CD4-positive, CD25-positive, alpha-beta regulatory T cell (primary cell): Measurements from ENCODE around the gene TMEM126B. TPM values are rescaled to one million over a fixed set of nuclear protein-coding genes. Genes with fewer than 3 reads are reported as not detected.
"Not testable (repeated sequence)": the region's sequence is repeated elsewhere in the genome, so short reads cannot be mapped to it uniquely, and the experiment has no call there.

Experiments
- ATAC-seq, 2 donors: fragments of 150-1000 bp; cut with Tn5 transposase; one replicate each; pipeline ENCODE4 v1.10.0; 2021; ENCODE audit warnings: low read depth in 2 of 2, moderate number of reproducible peaks in 2 of 2, moderate library complexity in 1 of 2
- DNase-seq, 3 donors: peaks; one replicate each; pipeline versions ENCODE4 v3.0.0 to v3.0.0-alpha.2; 2012 to 2022; ENCODE audit warnings: mixed read lengths in 1 of 3
- H3K27ac ChIP-seq: one replicate; pipeline ENCODE4 v1.7.0; 2013; ENCODE audit warnings: mild to moderate bottlenecking, low read length; ENCODE audit not compliant: insufficient read depth, poor library complexity, severe bottlenecking
- H3K27me3 ChIP-seq: one replicate; pipeline ENCODE4 v1.7.0; 2013; ENCODE audit warnings: low read length; ENCODE audit not compliant: control insufficient read depth, insufficient read depth
- H3K36me3 ChIP-seq: one replicate; pipeline ENCODE4 v1.7.0; 2013; ENCODE audit warnings: mild to moderate bottlenecking, low read length, moderate library complexity; ENCODE audit not compliant: control insufficient read depth, insufficient read depth
- H3K4me1 ChIP-seq: 2 replicates; pipeline ENCODE4 v1.7.0; 2013; ENCODE audit warnings: mild to moderate bottlenecking, low read length; ENCODE audit not compliant: insufficient read depth, control insufficient read depth, poor library complexity, severe bottlenecking
- H3K4me3 ChIP-seq: one replicate; pipeline ENCODE4 v1.7.0; 2013; ENCODE audit warnings: low read depth, mild to moderate bottlenecking, low read length, moderate library complexity
- H3K9me3 ChIP-seq, 2 experiments: 1 replicate in 1 of 2; 2 replicates in 1 of 2; pipeline ENCODE4 v1.7.0; 2013; ENCODE audit warnings: low read length in 2 of 2, mild to moderate bottlenecking in 1 of 2, moderate library complexity in 1 of 2; ENCODE audit not compliant: control insufficient read depth in 2 of 2
- H3K27ac Mint-ChIP-seq, 3 donors: one replicate each; pipeline ENCODE4 v1.8.0; 2020 to 2022; ENCODE audit warnings: mild to moderate bottlenecking in 3 of 3, mixed read lengths in 3 of 3, moderate library complexity in 2 of 3
- H3K27me3 Mint-ChIP-seq: one replicate; pipeline ENCODE4 v1.8.0; 2022; ENCODE audit warnings: mild to moderate bottlenecking, mixed read lengths
- H3K36me3 Mint-ChIP-seq: one replicate; pipeline ENCODE4 v1.8.0; 2020; ENCODE audit warnings: mixed read lengths
- H3K4me1 Mint-ChIP-seq, 4 donors: one replicate each; pipeline ENCODE4 v1.8.0; 2020 to 2022; ENCODE audit warnings: mixed read lengths in 4 of 4, mild to moderate bottlenecking in 1 of 4
- H3K4me3 Mint-ChIP-seq, 4 donors: one replicate each; pipeline ENCODE4 v1.8.0; 2020 to 2022; ENCODE audit warnings: mild to moderate bottlenecking in 4 of 4, mixed read lengths in 4 of 4, moderate library complexity in 3 of 4
- H3K9me3 Mint-ChIP-seq, 7 donors: one replicate each; pipeline ENCODE4 v1.8.0; 2020 to 2022; ENCODE audit warnings: mixed read lengths in 7 of 7, mild to moderate bottlenecking in 3 of 7, moderate library complexity in 2 of 7
- polyA plus RNA-seq, 4 donors: library from polyadenylated mRNA; unstranded; fragments of 300-500 nt; fragmentation: Illumina TruSeq; gene quantifications; one replicate each; pipeline ENCODE4 v1.2.3, GENCODE V29; 2021
- total RNA-seq: library from RNA; stranded (reverse); gene quantifications from one replicate; pipeline ENCODE4 v1.2.3, GENCODE V29; 2022

TMEM126B gene
- total and polyA plus RNA-seq, 5 donors from 2014 or later: 21.7 to 76.7 (median 64.0) TPM

DNA sequence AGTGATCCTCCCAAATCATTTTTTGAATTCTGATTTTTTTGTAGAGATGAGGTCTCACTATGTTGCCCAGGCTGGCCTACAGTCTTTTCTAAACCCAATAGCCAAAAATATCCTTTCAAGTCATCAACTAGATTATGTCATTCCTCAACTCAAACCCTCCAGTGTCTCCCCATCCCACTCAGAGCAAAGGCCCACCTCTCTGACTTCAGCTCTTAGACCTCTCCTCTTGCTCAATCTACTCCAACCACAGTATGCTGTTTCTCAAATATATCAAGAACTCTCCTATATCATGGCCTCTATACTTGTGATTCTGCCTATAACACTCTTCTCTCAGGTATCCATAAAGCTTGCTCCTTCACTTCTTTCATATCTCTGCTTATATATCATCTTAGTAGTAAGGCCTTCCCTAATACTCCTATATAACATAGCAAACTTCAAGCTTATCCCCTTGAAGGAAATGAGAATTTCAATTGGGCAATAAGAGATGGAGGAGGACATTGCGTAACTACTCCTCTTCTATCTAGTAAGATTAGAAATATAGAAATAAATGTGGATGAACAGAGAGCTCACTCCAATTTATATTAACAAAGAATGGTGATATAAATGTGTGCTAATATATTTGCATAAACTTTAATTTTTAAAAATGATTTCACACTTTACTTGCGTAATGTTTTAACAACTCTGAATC is 25.7 kb upstream of the TMEM126B start:
- no peaks in the 10 kb centered on the region for H3K9me3 ChIP-seq
- H3K27ac Mint-ChIP-seq: no peak overlapping the region
- ATAC-seq: no peak
- H3K27me3 Mint-ChIP-seq: peaks cover 6% of the 10 kb centered on the region
- H3K4me1 ChIP-seq: no peaks in the 10 kb centered on the region
- H3K27me3 ChIP-seq: no peaks in the 10 kb centered on the region
- H3K4me3 Mint-ChIP-seq: no peak overlapping the region
- no peaks in the 10 kb centered on the region for H3K36me3 ChIP-seq
- DNase-seq: no peak
- no peaks in the 10 kb centered on the region for H3K4me1 Mint-ChIP-seq
- no peak overlapping the region for H3K4me3 ChIP-seq
- H3K9me3 Mint-ChIP-seq: no peaks in the 10 kb centered on the region
- no peaks in the 10 kb centered on the region for H3K36me3 Mint-ChIP-seq
- H3K27ac ChIP-seq: no peak overlapping the region

DNA sequence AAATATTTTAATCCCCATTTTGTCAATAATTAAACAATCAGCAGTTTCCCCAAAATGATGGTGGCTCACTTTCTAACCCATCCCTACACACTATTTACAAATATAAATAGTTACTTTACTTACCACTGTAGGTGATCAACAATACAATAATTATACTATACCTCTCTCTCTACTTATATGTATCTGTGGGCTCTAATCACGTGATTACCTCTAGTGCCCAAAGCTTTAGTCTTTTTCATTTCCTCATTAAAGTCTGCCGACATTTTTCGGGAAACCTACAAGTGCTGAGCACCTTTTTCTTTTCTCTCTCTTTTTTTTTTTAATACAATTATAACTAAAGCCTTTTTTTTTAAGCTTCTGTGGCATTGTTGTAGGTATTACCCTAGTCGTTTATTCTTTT is 25.2 kb upstream of the TMEM126B start:
- DNase-seq: no peak
- Mint-ChIP-seq H3K27me3 (peaks cover 6% of the 10 kb centered on the region), H3K9me3 (no peaks in the 10 kb centered on the region), H3K36me3 (no peaks in the 10 kb centered on the region), H3K4me1 (no peaks in the 10 kb centered on the region), H3K4me3 (no peak overlapping the region), H3K27ac (no peak overlapping the region)
- no peak overlapping the region for H3K27ac ChIP-seq
- H3K4me1 ChIP-seq: no peaks in the 10 kb centered on the region
- H3K4me3 ChIP-seq: no peak overlapping the region
- H3K27me3 ChIP-seq: no peaks in the 10 kb centered on the region
- no peak for ATAC-seq
- no peaks in the 10 kb centered on the region for H3K9me3 ChIP-seq
- H3K36me3 ChIP-seq: no peaks in the 10 kb centered on the region

DNA sequence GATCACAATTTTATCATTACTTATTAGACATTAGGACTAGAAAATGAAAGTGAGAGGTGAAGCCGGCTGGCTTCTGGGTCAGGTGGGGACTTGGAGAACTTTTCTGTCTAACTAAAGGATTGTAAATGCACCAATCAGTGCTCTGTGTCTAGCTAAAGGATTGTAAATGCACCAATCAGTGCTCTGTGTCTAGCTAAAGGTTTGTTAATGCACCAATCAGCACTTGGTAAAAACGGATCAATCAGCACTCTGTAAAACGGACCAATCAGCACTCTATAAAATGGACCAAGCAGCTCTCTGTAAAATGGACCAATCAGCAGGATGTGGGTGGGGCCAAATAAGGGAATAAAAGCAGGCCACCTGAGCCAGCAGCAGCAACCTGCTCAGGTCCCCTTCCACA is 22.2 kb upstream of the TMEM126B start:
- not testable (repeated sequence) for H3K27ac Mint-ChIP-seq, H3K4me3 Mint-ChIP-seq, H3K27me3 ChIP-seq, H3K9me3 ChIP-seq, H3K27me3 Mint-ChIP-seq, H3K4me1 Mint-ChIP-seq, H3K4me3 ChIP-seq, H3K27ac ChIP-seq, DNase-seq, H3K36me3 Mint-ChIP-seq, ATAC-seq, H3K36me3 ChIP-seq, H3K4me1 ChIP-seq, H3K9me3 Mint-ChIP-seq

DNA sequence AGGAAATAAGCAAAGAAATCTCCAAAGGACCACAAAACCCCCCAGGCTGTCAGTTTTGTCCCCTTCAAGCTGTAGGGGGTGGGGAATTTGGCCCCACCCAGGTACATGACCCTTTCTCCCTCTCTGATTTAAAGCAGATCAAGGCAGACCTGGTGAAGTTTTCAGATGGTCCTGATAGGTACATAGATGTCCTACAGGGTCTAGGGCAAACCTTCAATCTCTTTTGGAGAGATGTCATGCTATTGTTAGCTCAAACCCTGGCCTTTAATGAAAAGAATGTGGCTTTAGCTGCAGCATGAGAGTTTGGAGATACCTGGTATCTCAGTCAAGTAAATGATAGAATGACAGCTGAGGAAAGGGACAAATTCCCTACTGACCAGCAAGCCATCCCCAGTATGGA is 19.8 kb upstream of the TMEM126B start:
- not testable (repeated sequence) for H3K27me3 Mint-ChIP-seq, H3K4me3 ChIP-seq, H3K9me3 ChIP-seq, H3K27ac Mint-ChIP-seq, H3K27me3 ChIP-seq, H3K36me3 ChIP-seq, H3K4me3 Mint-ChIP-seq, H3K4me1 ChIP-seq, H3K9me3 Mint-ChIP-seq, H3K27ac ChIP-seq, DNase-seq, ATAC-seq, H3K4me1 Mint-ChIP-seq, H3K36me3 Mint-ChIP-seq

DNA sequence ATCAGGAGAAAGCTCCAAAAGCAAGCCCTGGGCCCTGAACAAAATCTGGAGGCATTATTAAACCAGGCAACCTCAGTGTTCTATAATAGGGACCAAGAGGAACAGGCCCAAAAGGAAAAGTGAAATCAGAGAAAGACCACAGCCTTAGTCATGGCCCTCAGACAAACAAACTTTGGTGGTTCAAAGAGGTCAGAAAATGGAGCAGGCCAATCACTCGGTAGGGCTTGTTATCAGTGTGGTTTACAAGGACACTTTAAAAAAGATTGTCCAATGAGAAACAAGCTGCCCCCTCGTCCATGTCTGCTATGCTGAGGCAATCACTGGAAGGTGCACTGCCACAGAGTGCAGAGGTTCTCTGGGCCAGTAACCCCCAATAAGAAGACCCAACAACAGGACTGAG is 19.1 kb upstream of the TMEM126B start:
- not testable (repeated sequence) for H3K27ac Mint-ChIP-seq, H3K4me3 ChIP-seq, H3K27me3 Mint-ChIP-seq, H3K9me3 ChIP-seq, H3K27me3 ChIP-seq, H3K4me1 ChIP-seq, ATAC-seq, H3K4me3 Mint-ChIP-seq, H3K9me3 Mint-ChIP-seq, H3K27ac ChIP-seq, H3K36me3 Mint-ChIP-seq, H3K36me3 ChIP-seq, H3K4me1 Mint-ChIP-seq, DNase-seq

DNA sequence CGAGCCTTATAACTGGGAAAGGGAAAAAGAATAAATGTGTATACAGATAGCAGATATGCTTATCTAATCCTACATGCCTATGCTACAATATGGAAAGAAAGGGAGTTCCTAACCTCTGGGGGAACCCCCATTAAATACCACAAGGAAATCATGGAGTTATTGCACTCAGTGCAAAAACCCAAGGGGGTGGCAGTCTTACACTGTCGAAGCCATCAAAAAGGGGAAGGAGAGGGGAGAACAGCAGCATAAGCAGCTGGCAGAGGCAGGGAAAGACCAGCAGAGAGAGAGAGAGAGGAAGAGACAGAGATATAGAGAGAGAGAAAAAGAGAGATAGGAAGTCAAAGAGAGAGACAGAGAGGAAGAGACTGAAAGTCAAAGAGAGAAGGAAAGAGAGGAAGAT is 16.8 kb upstream of the TMEM126B start:
- H3K27me3 ChIP-seq, H3K27ac Mint-ChIP-seq, H3K4me1 ChIP-seq, H3K4me3 Mint-ChIP-seq, H3K36me3 ChIP-seq, H3K36me3 Mint-ChIP-seq, DNase-seq, H3K9me3 Mint-ChIP-seq, H3K27me3 Mint-ChIP-seq, H3K4me1 Mint-ChIP-seq, H3K27ac ChIP-seq, ATAC-seq, H3K9me3 ChIP-seq, H3K4me3 ChIP-seq: not testable (repeated sequence)

DNA sequence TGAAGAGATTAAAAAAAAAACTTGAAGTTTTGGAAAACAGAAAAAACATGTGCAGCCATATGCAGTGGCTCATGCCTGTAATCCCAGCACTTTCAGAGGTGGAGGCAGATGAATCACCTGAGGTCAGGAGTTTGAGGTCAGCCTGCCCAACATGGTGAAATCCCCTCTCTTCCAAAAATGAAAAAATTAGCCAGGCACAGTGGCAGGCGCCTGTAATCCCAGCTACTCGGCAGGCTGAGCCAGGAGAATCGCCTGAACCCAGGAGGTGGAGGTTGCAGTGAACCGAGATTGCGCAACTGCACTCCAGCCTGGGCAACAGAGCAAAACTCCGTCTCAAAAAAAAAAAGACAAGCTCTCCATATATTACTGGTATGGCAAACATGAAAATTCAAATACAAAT is 8.9 kb upstream of the TMEM126B start:
- H3K9me3 ChIP-seq: no peaks in the 10 kb centered on the region
- no peak overlapping the region for H3K4me3 Mint-ChIP-seq

DNA sequence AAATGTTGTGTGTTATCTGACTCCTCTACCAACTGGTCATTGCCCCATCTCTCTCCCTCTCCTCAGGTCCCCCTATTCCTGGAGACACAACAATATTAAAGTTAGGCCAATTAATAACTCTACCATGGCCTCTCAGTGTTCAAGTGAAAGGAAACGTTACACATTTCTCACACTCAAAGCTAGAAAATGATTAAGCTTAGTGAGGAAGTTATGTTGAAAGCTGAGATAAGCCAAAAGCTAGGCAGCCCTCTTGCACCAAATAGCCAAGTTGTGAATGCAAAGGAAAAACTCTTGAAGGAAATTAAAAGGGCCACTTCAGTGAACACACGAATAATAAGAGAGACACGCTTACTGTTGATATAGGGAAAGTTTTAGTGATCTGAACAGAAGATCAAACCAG is 8.1 kb upstream of the TMEM126B start:
- Mint-ChIP-seq H3K4me1 (peaks cover 4 to 14% (median 6%) of the 10 kb centered on the region in 4 donors), H3K36me3 (no peaks in the 10 kb centered on the region), H3K4me3 (no peak overlapping the region), H3K27ac (no peak overlapping the region), H3K9me3 (no peaks in the 10 kb centered on the region), H3K27me3 (no peaks in the 10 kb centered on the region)
- no peaks in the 10 kb centered on the region for H3K4me1 ChIP-seq
- ATAC-seq (no peak), DNase-seq (no peak)
- no peak overlapping the region for H3K27ac ChIP-seq
- peaks cover 5% of the 10 kb centered on the region for H3K27me3 ChIP-seq
- no peaks in the 10 kb centered on the region for H3K36me3 ChIP-seq
- no peaks in the 10 kb centered on the region for H3K9me3 ChIP-seq
- H3K4me3 ChIP-seq: no peak overlapping the region

More for the DNA sequence above, 8.9 kb upstream of the TMEM126B start:
- no peaks in the 10 kb centered on the region for H3K36me3 Mint-ChIP-seq
- H3K4me3 ChIP-seq: no peak overlapping the region
- H3K27me3 Mint-ChIP-seq: no peaks in the 10 kb centered on the region
- no peak for DNase-seq
- no peaks in the 10 kb centered on the region for H3K9me3 Mint-ChIP-seq
- H3K27ac Mint-ChIP-seq: no peak overlapping the region
- no peaks in the 10 kb centered on the region for H3K36me3 ChIP-seq
- no peak overlapping the region for H3K27ac ChIP-seq
- H3K4me1 Mint-ChIP-seq: peaks cover 0 to 7% (median 4%) of the 10 kb centered on the region in 4 donors
- ATAC-seq: no peak
- H3K27me3 ChIP-seq: peaks cover 3% of the 10 kb centered on the region
- no peaks in the 10 kb centered on the region for H3K4me1 ChIP-seq
